Ovary (tissue), 9 donors: ENCODE data around the gene RASD1. TPM values are rescaled to one million over a fixed set of nuclear protein-coding genes. Genes with fewer than 3 reads are reported as not detected.

Experiments used
- DNase-seq, 5 donors: peaks; one replicate each; pipeline ENCODE4 v3.0.0-alpha.2; 2019 to 2020
- H3K27ac ChIP-seq, 2 donors: fragments of 200-600 bp; one replicate each; pipeline versions ENCODE4 v1.5.1 to v1.8.0; 2019 to 2022
- H3K27me3 ChIP-seq: fragments of 200-600 bp; one replicate; pipeline ENCODE4 v1.8.0; 2022
- H3K36me3 ChIP-seq: fragments of 200-600 bp; sonication (generic); one replicate; pipeline ENCODE4 v1.5.1; 2019
- H3K4me1 ChIP-seq: one replicate; pipeline ENCODE4 v1.8.1; 2013; ENCODE audit warnings: mild to moderate bottlenecking, moderate library complexity; ENCODE audit not compliant: insufficient read depth
- H3K4me3 ChIP-seq: fragments of 200-600 bp; sonication (generic); one replicate; pipeline ENCODE4 v1.5.1; 2017
- H3K9me3 ChIP-seq, 2 donors: fragments of 200-600 bp in 1 of 2; sonication (generic) in 1 of 2; one replicate each; pipeline versions ENCODE4 v1.5.1 to v1.8.1; 2013 to 2019; ENCODE audit warnings: mild to moderate bottlenecking in 1 of 2, moderate library complexity in 1 of 2
- CTCF ChIP-seq, 3 donors: fragments of 450-650 bp in 2 of 3; fragments of 200-600 bp in 1 of 3; IDR thresholded peaks; one replicate each; pipeline versions ENCODE4 v1.5.1 to v1.8.0; 2016 to 2022; ENCODE audit warnings: antibody characterized with exemption in 3 of 3, mild to moderate bottlenecking in 1 of 3
- EP300 ChIP-seq: sonication (generic); formaldehyde crosslinking; IDR thresholded peaks from one replicate; pipeline ENCODE4 v1.6.1; 2017; ENCODE audit warnings: antibody characterized with exemption
- POLR2A ChIP-seq: fragments of 450-650 bp; IDR thresholded peaks from one replicate; pipeline ENCODE4 v1.6.1; 2017; ENCODE audit warnings: antibody characterized with exemption, mild to moderate bottlenecking, moderate library complexity
- WGBS, 3 donors: extraction: QIAGEN DNeasy Blood & Tissue Kit in 1 of 3; methylation state at CpG; one replicate each; pipeline versions ENCODE4 v1.1.5 to v1.1.7; 2013 to 2017; 5-methylcytosine and 5-hydroxymethylcytosine counted together
- intact Hi-C, 4 donors: fragments of 100-400 bp; cut with DNase I; formaldehyde crosslinking; loops; one replicate each; pipeline versions ENCODE4 v1.11.0 to v1.15.1; 2022 to 2023
- polyA plus RNA-seq, 2 donors: library from polyadenylated mRNA; stranded (reverse); fragments of 200-250 nt in 1 of 2; fragments of 350-450 nt in 1 of 2; fragmentation: Illumina TruSeq in 1 of 2; extraction: RNeasy Lipid Tissue Mini Kit (QIAGEN cat#74804) in 1 of 2; gene quantifications; one replicate each; pipeline ENCODE4 v1.2.3, GENCODE V29; 2013 to 2014
- total RNA-seq, 7 donors: library from RNA; depleted of rRNA in 2 of 7; stranded (reverse); fragments of >200 nt in 2 of 7; fragmentation: NEBNext Ultra II Directional in 3 of 7; extraction: Animal tissue kit (Norgen Biotek cat#: 25700) in 3 of 7; gene quantifications; one replicate each; pipeline versions ENCODE4 v1.1.0 to v1.2.4, GENCODE V29; 2016 to 2023
- donor health status: DM: no; HTN: no; CAD: no; lungs with moderate emphysema.
- donor health status: DM: no; HTN: no; CAD: no.
- donor health status: Bipolar disorder and iron deficiency.
- donor health status: DM: yes; HTN: yes; CAD: no.
- donor health status: DM: no; HTN: no; CAD: no.
- donor health status: DM: yes; HTN: yes; CAD: no.

The RASD1 gene
- total and polyA plus RNA-seq, 9 donors, result 1.9 to 55.9 (median 27.3) TPM

GRCh38 chr17:17539591-17539990 is 43.4 kb upstream of the RASD1 start:
- H3K27ac ChIP-seq, result no peak overlapping the region

GRCh38 chr17:17538417-17539391 is 42.5 kb upstream of the RASD1 start:
- intact Hi-C loops, result no loop called here
- Histone ChIP-seq H3K27me3 (no peaks in the 10 kb centered on the region), H3K9me3 (no peaks in the 10 kb centered on the region), H3K4me1 (peaks cover 3% of the 10 kb centered on the region), H3K4me3 (no peak overlapping the region), H3K27ac (no peak overlapping the region), H3K36me3 (no peaks in the 10 kb centered on the region)
- TF ChIP-seq CTCF (IDR thresholded peaks at IDR 0.05) (no peak), POLR2A (no peak), EP300 (no peak)
- DNase-seq, result no peak
- 28 to 41% (median 40%) methylated on average over 10 of the region's 10 CpGs for WGBS, 3 donors

More at GRCh38 chr17:17539591-17539990, 43.4 kb upstream of the RASD1 start:
- intact Hi-C loops, result no loop called here
- Histone ChIP-seq H3K4me1 (peaks cover 3% of the 10 kb centered on the region), H3K9me3 (no peaks in the 10 kb centered on the region), H3K36me3 (no peaks in the 10 kb centered on the region), H3K27me3 (no peaks in the 10 kb centered on the region), H3K4me3 (no peak overlapping the region)
- WGBS, 3 donors, result 78 to 85% (median 81%) methylated on average over 10 of the region's 10 CpGs
- DNase-seq, result no peak
- no peak for TF ChIP-seq EP300
- no peak for TF ChIP-seq CTCF (IDR thresholded peaks at IDR 0.05)

- Histone ChIP-seq H3K27ac (no peak overlapping the region), H3K27me3 (no peaks in the 10 kb centered on the region), H3K4me3 (no peak overlapping the region), H3K4me1 (peaks cover 3% of the 10 kb centered on the region), H3K36me3 (no peaks in the 10 kb centered on the region), H3K9me3 (no peaks in the 10 kb centered on the region)
- TF ChIP-seq CTCF (IDR thresholded peaks at IDR 0.05), result no peak
- no peak for TF ChIP-seq EP300
- TF ChIP-seq POLR2A, result no peak
- DNase-seq, result no peak
- intact Hi-C loops, result no loop called here
- WGBS, 3 donors, result 84 to 88% (median 86%) methylated on average over 15 of the region's 15 CpGs
These were observed 41.3 kb upstream of the RASD1 start for GRCh38 chr17:17537311-17538099.

GRCh38 chr17:17536702-17537101 is 40.5 kb upstream of the RASD1 start:
- H3K4me3 ChIP-seq, result no peak overlapping the region
- TF ChIP-seq CTCF (IDR thresholded peaks at IDR 0.05) (no peak), EP300 (no peak), POLR2A (no peak)
- H3K36me3 ChIP-seq, result no peaks in the 10 kb centered on the region
- H3K27me3 ChIP-seq, result no peaks in the 10 kb centered on the region
- H3K4me1 ChIP-seq, result peaks cover 3% of the 10 kb centered on the region
- no peak overlapping the region for H3K27ac ChIP-seq
- intact Hi-C loops, result no loop called here
- 94 to 95% (median 95%) methylated on average over 15 of the region's 15 CpGs for WGBS, 3 donors
- no peak for DNase-seq
- no peaks in the 10 kb centered on the region for H3K9me3 ChIP-seq
